K562 (cell line): Measurements from ENCODE around the gene XPOT. TPM values are rescaled to one million over a fixed set of nuclear protein-coding genes. Genes with fewer than 3 reads are reported as not detected.

Experiments
- ATAC-seq: fragments of 200-7000 bp; cut with Tn5 transposase; 3 replicates; pipeline ENCODE4 v1.9.1; 2020; ENCODE audit warnings: moderate library complexity
- BruUV-seq: library from RNA; stranded (reverse); fragments of 400-500 nt; replicated peaks from 2 replicates; lab custom pipeline; 2021; lab: Mats Ljungman, UMichigan
- CTCF ChIA-PET: fragments of 300-600 bp; formaldehyde crosslinking; extraction: SDS; loops from one replicate; lab custom pipeline; 2021; ENCODE audit warnings: low intra/inter-chr PET ratio; lab: Yijun Ruan, JAX
- POLR2A ChIA-PET: fragments of 300-600, 350-650 bp; sonication (Branson Sonifier 250); formaldehyde crosslinking; extraction: SDS; loops from one replicate; lab custom pipeline; 2021; ENCODE audit warnings: antibody characterized with exemption, inconsistent platforms; lab: Yijun Ruan, JAX
- DNase-seq, 4 experiments: peaks; one replicate each; pipeline versions ENCODE4 v3.0.0 to v3.0.0-alpha.2; 2011 to 2018; ENCODE audit warnings: low spot score in 3 of 4, mixed read lengths in 3 of 4; ENCODE audit errors: extremely low read depth in 1 of 4
- FAIRE-seq: peaks from 2 replicates; lab custom pipeline; 2011; peaks lifted over from hg19 to GRCh38; lab: Jason Lieb, UNC
- H2AFZ ChIP-seq: 2 replicates; pipeline ENCODE4 v1.6.0; 2011; ENCODE audit warnings: low read depth, low read length, control low read depth, inconsistent platforms
- H3K27ac ChIP-seq: fragments of 200-600 bp; 3 replicates; pipeline ENCODE4 v1.8.0; 2011; ENCODE audit warnings: low read depth, mild to moderate bottlenecking, control low read depth, inconsistent platforms, low read length, moderate library complexity, mixed read lengths; ENCODE audit errors: extremely low read depth
- H3K27me3 ChIP-seq, 2 experiments: fragments of 300-600 bp in 1 of 2; 2 replicates in 1 of 2; 3 replicates in 1 of 2; pipeline versions ENCODE4 v1.6.0 to v1.8.0; 2011; ENCODE audit warnings: inconsistent platforms in 2 of 2, low read length in 2 of 2, mild to moderate bottlenecking in 1 of 2, mixed read lengths in 1 of 2, moderate library complexity in 1 of 2; ENCODE audit not compliant: control insufficient read depth in 2 of 2, insufficient read depth in 2 of 2
- H3K36me3 ChIP-seq: fragments of 300-600 bp; 3 replicates; pipeline ENCODE4 v1.8.0; 2011; ENCODE audit warnings: mild to moderate bottlenecking, low read length, inconsistent platforms; ENCODE audit not compliant: control insufficient read depth, insufficient read depth
- H3K4me1 ChIP-seq, 2 experiments: fragments of 200-600 bp in 1 of 2; replicated peaks in 1 of 2; 2 replicates in 1 of 2; 3 replicates in 1 of 2; pipeline versions ENCODE4 v1.5.1 to v1.8.0; 2011; ENCODE audit warnings: inconsistent platforms in 2 of 2, low read length in 2 of 2, mild to moderate bottlenecking in 1 of 2, mixed read lengths in 1 of 2, moderate library complexity in 1 of 2; ENCODE audit not compliant: control insufficient read depth in 2 of 2, insufficient read depth in 2 of 2
- H3K4me2 ChIP-seq: 2 replicates; pipeline ENCODE4 v1.6.1; 2011; ENCODE audit warnings: low read length, control low read depth, inconsistent platforms, mixed read lengths; ENCODE audit not compliant: insufficient read depth
- H3K4me3 ChIP-seq: fragments of 200-600 bp; sonication (generic), shearing (Covaris generic); 2 replicates; pipeline ENCODE4 v1.5.1; 2016; ENCODE audit warnings: control low read depth, inconsistent platforms
- H3K79me2 ChIP-seq: fragments of 200-600 bp; 3 replicates; pipeline ENCODE4 v1.8.0; 2011; ENCODE audit warnings: low read length, inconsistent platforms; ENCODE audit not compliant: control insufficient read depth, insufficient read depth
- H3K9ac ChIP-seq, 2 experiments: 2 replicates each; pipeline versions ENCODE4 v1.6.0 to v1.6.1; 2011; ENCODE audit warnings: low read depth in 2 of 2, low read length in 2 of 2, control low read depth in 1 of 2, inconsistent platforms in 1 of 2, mild to moderate bottlenecking in 1 of 2, mixed read lengths in 1 of 2; ENCODE audit not compliant: insufficient read depth in 1 of 2
- H3K9me1 ChIP-seq: one replicate; pipeline ENCODE4 v1.6.0; 2011; ENCODE audit warnings: inconsistent platforms, mild to moderate bottlenecking, low read length, moderate library complexity; ENCODE audit not compliant: control insufficient read depth, insufficient read depth
- H3K9me3 ChIP-seq: replicated peaks from 2 replicates; pipeline ENCODE4 v1.5.1; 2011; ENCODE audit warnings: low read depth, low read length, inconsistent platforms; ENCODE audit not compliant: control insufficient read depth, insufficient read depth
- H4K20me1 ChIP-seq: replicated peaks from 2 replicates; pipeline ENCODE4 v1.6.1; 2011; ENCODE audit warnings: low read length, inconsistent platforms, mixed read lengths; ENCODE audit not compliant: control insufficient read depth, insufficient read depth
- NEUROD1 ChIP-seq: fragments of 150-350 bp; IDR thresholded peaks from 2 replicates; pipeline ENCODE4 v1.6.1; 2014; ENCODE audit warnings: borderline replicate concordance, low read length, low read depth; ENCODE audit not compliant: partially characterized antibody
- NRF1 ChIP-seq, 2 experiments: fragments of 450-650 bp; IDR thresholded peaks in 1 of 2; conservative IDR thresholded peaks in 1 of 2; 2 replicates each; pipeline ENCODE4 v1.6.1; 2014; ENCODE audit warnings: mild to moderate bottlenecking in 2 of 2
- RBM14 ChIP-seq: fragments of 200-400 bp; formaldehyde crosslinking; IDR thresholded peaks from 2 replicates; pipeline ENCODE4 v1.6.1; 2018; ENCODE audit warnings: low read depth, mild to moderate bottlenecking, low read length, moderate library complexity, borderline replicate concordance; ENCODE audit not compliant: insufficient read depth
- ZNF584 ChIP-seq: fragments of 200-800 bp; sonication (Bioruptor generic); IDR thresholded peaks from 2 replicates; pipeline ENCODE4 v1.6.1; 2016; ENCODE audit warnings: low read depth, mild to moderate bottlenecking, missing genetic modification characterization, missing compliant biosample characterization
- WGBS: fragments of 100-300 bp; shearing (Covaris generic); methylation state at CpG from one replicate; pipeline ENCODE4 v1.1.6; 2016; ENCODE audit warnings: low coverage, mixed read lengths; ENCODE audit not compliant: insufficient coverage; ENCODE audit errors: missing lambda C conversion rate; 5-methylcytosine and 5-hydroxymethylcytosine counted together
- in situ Hi-C: fragments of 300-500 bp; cut with MboI; formaldehyde crosslinking; loops from 4 replicates; pipeline ENCODE4 v1.15.0; 2018; ENCODE audit warnings: inconsistent platforms, mixed read lengths
- intact Hi-C: fragments of 100-400 bp; cut with micrococcal nuclease; formaldehyde crosslinking; loops from 2 replicates; pipeline ENCODE4 v1.14.2; 2022
- polyA plus RNA-seq, 8 experiments: library from polyadenylated mRNA; depleted of rRNA in 4 of 8; stranded (reverse) in 5 of 8; unstranded in 3 of 8; fragments of >200 nt; fragmentation: Nextera tagmentation in 2 of 8; fragmentation: Illumina TruSeq in 1 of 8; extraction: Ambion mirVana in 2 of 8; extraction: Trizol in 1 of 8; gene quantifications; 2 replicates each; pipeline versions ENCODE4 v1.2.1 to v1.2.3, GENCODE V29; 2011 to 2014; ENCODE audit warnings: inconsistent platforms in 1 of 8, missing spikeins in 1 of 8
- total RNA-seq, 7 experiments: library from RNA; depleted of rRNA in 6 of 7; stranded (reverse); fragments of >200 nt in 6 of 7; fragmentation: Illumina TruSeq in 2 of 7; extraction: Trizol in 2 of 7; gene quantifications; 2 replicates each; pipeline versions ENCODE4 v1.2.1 to v1.2.3, GENCODE V29; 2011 to 2021; ENCODE audit warnings: low replicate concordance in 1 of 7

XPOT gene
- total and polyA plus RNA-seq, 9 of the 15 experiments (the other 6 are each of a cell fraction or from before 2014, with no cell fraction given): 26.2 to 192 (median 102) TPM

DNA sequence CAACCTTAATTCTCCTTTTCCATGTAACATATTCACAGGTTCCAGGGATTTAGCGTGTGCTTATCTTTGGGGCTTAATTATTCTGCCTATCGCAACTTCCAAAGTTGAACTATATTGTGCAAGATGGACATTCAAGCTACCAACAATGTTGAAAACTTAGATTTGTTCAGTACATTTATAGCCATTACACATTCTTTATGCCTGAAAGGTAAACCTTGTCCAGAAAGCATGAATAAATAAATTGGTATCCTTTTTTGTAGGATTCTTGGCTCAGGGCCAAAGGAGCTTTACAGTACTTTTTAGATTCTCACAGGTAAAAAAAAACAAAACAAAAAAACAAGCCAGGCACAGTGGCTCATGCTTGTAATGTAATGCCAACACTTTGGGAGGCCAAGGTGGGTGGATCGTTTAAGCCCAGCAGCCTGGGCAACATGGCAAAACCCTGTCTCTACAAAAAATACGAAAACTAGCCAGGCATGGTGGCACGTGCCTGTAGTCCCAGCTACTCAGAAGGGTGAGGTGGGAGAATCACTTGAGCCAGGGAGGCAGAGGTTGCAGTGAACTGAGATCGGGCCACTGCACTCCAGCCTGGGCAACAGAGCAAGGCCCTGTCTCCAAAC, 16.9 kb upstream of the XPOT start (continued):
- no peak for TF ChIP-seq RBM14
- TF ChIP-seq NEUROD1: no peak

DNA sequence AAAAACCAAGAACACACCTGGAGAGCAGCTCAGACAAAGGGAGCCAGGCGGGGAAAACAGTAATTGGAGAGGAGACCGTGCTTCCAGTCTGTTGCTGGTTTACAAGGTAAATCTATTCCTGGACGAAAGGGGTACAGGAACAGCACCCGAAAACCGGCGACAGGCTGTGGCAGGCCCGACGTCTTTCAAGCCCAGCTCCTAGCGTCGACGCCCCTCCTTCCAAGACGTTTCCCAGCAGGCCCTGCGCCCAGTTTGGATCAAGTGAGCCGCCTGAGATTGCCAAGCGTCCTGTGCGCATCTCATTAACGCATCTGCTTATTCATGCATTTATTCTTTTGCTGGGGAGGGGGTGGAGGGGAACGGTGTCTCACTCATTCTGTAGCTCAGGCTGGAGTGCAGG, 15.0 kb upstream of the XPOT start:
- in situ Hi-C loops (loop anchor here (5.0 to 25.0 kb wide), 2 partner anchors 117 to 552 kb away; partner anchors contain the start of gene SRGAP1), intact Hi-C loops (no loop called here)
- CTCF ChIA-PET: no interaction called here
- H3K4me1 ChIP-seq: peaks cover 0 to 13% of the 10 kb centered on the region in 2 experiments; a peak in 2 of 5 replicates
- peak overlapping the region; percentile 69; the same call in 1 of the 2 replicates for H2AFZ ChIP-seq
- DNase-seq: no peak
- peaks cover 0 to 11% of the 10 kb centered on the region in 2 experiments; a peak in 2 of 5 replicates for H3K27me3 ChIP-seq
- POLR2A ChIA-PET: interaction anchor here (0.8 kb wide), 1 partner anchor 14 kb away, joined by 3 read pairs; no protein-coding TSS in a partner anchor
- no peaks in the 10 kb centered on the region for H3K9me1 ChIP-seq
- H3K4me2 ChIP-seq: no peak overlapping the region; the same call in 1 of the 2 replicates
- H4K20me1 ChIP-seq: no peaks in the 10 kb centered on the region
- H3K9me3 ChIP-seq: no peaks in the 10 kb centered on the region
- H3K4me3 ChIP-seq: no peak overlapping the region
- BruUV-seq: no TSS peak
- no peak for FAIRE-seq
- TF ChIP-seq ZNF584 (CRISPR knock-in tag) (no peak), NRF1 (conservative IDR thresholded peaks at IDR 0.05 in 1 of 2, IDR thresholded peaks at IDR 0.05 in 1 of 2) (peak in 1 of 2 experiments; percentile 26; a peak in 1 of 4 replicates)
- no peak overlapping the region for H3K27ac ChIP-seq
- H3K36me3 ChIP-seq: no peaks in the 10 kb centered on the region
- WGBS: 28% methylated on average over 18 of the region's 18 CpGs
- no peaks in the 10 kb centered on the region for H3K79me2 ChIP-seq
- H3K9ac ChIP-seq: no peak overlapping the region; a peak in 2 of 4 replicates
- ATAC-seq: peak; percentile 62
